Gastroesophageal sphincter (tissue), 4 donors: ENCODE measurements around the gene CD4. TPM values are rescaled to one million over a fixed set of nuclear protein-coding genes. Genes with fewer than 3 reads are reported as not detected.

Experiments used
- ATAC-seq: fragments of 150-250 bp; one replicate; pipeline ENCODE4 v1.9.1; 2016; ENCODE audit warnings: mild to moderate bottlenecking, moderate library complexity
- H3K27ac ChIP-seq, 4 donors: fragments of 200-600 bp; sonication (generic) in 3 of 4; 1 replicate in 3 of 4; 2 replicates in 1 of 4; pipeline ENCODE4 v1.5.1; 2016 to 2019
- H3K27me3 ChIP-seq: fragments of 200-600 bp; sonication (generic); one replicate; pipeline ENCODE4 v1.5.1; 2019
- H3K36me3 ChIP-seq, 2 donors: fragments of 200-600 bp; sonication (generic); one replicate each; pipeline ENCODE4 v1.5.1; 2019; ENCODE audit warnings: control low read depth in 1 of 2
- H3K4me1 ChIP-seq, 3 donors: fragments of 200-600 bp; sonication (generic); 1 replicate in 2 of 3; 2 replicates in 1 of 3; pipeline ENCODE4 v1.5.1; 2016 to 2019; ENCODE audit warnings: control low read depth in 2 of 3
- H3K4me3 ChIP-seq, 2 donors: fragments of 200-600 bp; sonication (generic); one replicate each; pipeline ENCODE4 v1.5.1; 2019; ENCODE audit warnings: mild to moderate bottlenecking in 1 of 2, moderate library complexity in 1 of 2
- H3K9me3 ChIP-seq, 3 donors: fragments of 200-600 bp; sonication (generic); one replicate each; pipeline ENCODE4 v1.5.1; 2017 to 2019; ENCODE audit warnings: control low read depth in 2 of 3
- CTCF ChIP-seq, 4 experiments: fragments of 200-600 bp in 2 of 4; fragments of 450-650 bp in 2 of 4; sonication (generic) in 1 of 4; IDR thresholded peaks; one replicate each; pipeline ENCODE4 v1.5.1; 2017 to 2019; ENCODE audit warnings: antibody characterized with exemption in 4 of 4, mild to moderate bottlenecking in 2 of 4, moderate library complexity in 2 of 4
- EP300 ChIP-seq: sonication (generic); formaldehyde crosslinking; IDR thresholded peaks from one replicate; pipeline ENCODE4 v1.6.1; 2017; ENCODE audit warnings: antibody characterized with exemption, mild to moderate bottlenecking
- POLR2A ChIP-seq, 2 donors: fragments of 450-650 bp; IDR thresholded peaks; one replicate each; pipeline ENCODE4 v1.6.1; 2017; ENCODE audit warnings: antibody characterized with exemption in 2 of 2, mild to moderate bottlenecking in 2 of 2, moderate library complexity in 1 of 2
- POLR2AphosphoS5 ChIP-seq: sonication (generic); formaldehyde crosslinking; IDR thresholded peaks from one replicate; pipeline ENCODE4 v1.6.1; 2017; ENCODE audit warnings: antibody characterized with exemption
- WGBS, 2 donors: methylation state at CpG; one replicate each; pipeline ENCODE4 v1.1.5; 2018; ENCODE audit warnings: low coverage in 1 of 2; 5-methylcytosine and 5-hydroxymethylcytosine counted together
- total RNA-seq, 4 donors: library from RNA; depleted of rRNA; stranded (reverse); fragments of >200 nt; gene quantifications; one replicate each; pipeline ENCODE4 v1.1.0, GENCODE V29; 2016

CD4 gene
- total RNA-seq, 4 donors from 2014 or later: 2.6 to 15.2 (median 9.1) TPM

- TF ChIP-seq EP300 (no peak), CTCF (IDR thresholded peaks at IDR 0.05) (no peak), POLR2A (IDR thresholded peaks at IDR 0.05) (no peak), POLR2AphosphoS5 (no peak)
- Histone ChIP-seq H3K4me3 (peak overlapping the region in 1 of 2 donors; percentile 76), H3K36me3 (peaks cover 0 to 31% of the 10 kb centered on the region in 2 donors), H3K9me3 (no peaks in the 10 kb centered on the region), H3K27ac (peak overlapping the region in 3 of 4 donors; percentile 5 to 98 (median 87)), H3K27me3 (no peaks in the 10 kb centered on the region), H3K4me1 (peaks cover 0 to 34% (median 10%) of the 10 kb centered on the region in 3 donors)
- no peak for ATAC-seq
- WGBS, 2 donors: 11% methylated on average over 4 of the region's 16 CpGs; no CpG with 5 or more reads in 1 of the 2 donors
These were observed 61.4 kb downstream of the CD4 start for GRCh38 chr12:6850796-6851152.

- ATAC-seq: peak; percentile 71
- H3K9me3 ChIP-seq: no peaks in the 10 kb centered on the region
- H3K27ac ChIP-seq: peak within 1 kb of the TSS; percentile 87 to 98 (median 95)
- TF ChIP-seq POLR2AphosphoS5 (peak; percentile 88), CTCF (IDR thresholded peaks at IDR 0.05) (peak in 1 of 4 experiments; percentile 8), EP300 (no peak), POLR2A (IDR thresholded peaks at IDR 0.05) (peak; percentile 52 to 83)
- peaks cover 0 to 34% (median 10%) of the 10 kb centered on the region in 3 donors for H3K4me1 ChIP-seq
- peaks cover 0 to 31% of the 10 kb centered on the region in 2 donors for H3K36me3 ChIP-seq
- no peaks in the 10 kb centered on the region for H3K27me3 ChIP-seq
- 1 to 2% methylated on average over 6 to 19 of the region's 37 CpGs for WGBS, 2 donors
- H3K4me3 ChIP-seq: peak within 1 kb of the TSS; percentile 37 to 76
These were observed 62.0 kb downstream of the CD4 start, which contains the start of gene CDCA3 for GRCh38 chr12:6851153-6851920. Gene CDCA3 (minus strand): TSS chr12:6851286. CDS start chr12:6850952, 334 bp downstream.

GRCh38 chr12:6851921-6852650, 62.8 kb downstream of the CD4 start, which contains the start of gene USP5:
Gene USP5 (plus strand): TSS chr12:6852150. CDS start chr12:6852180, 30 bp downstream.
- Histone ChIP-seq H3K9me3 (no peaks in the 10 kb centered on the region), H3K4me1 (peaks cover 0 to 34% (median 10%) of the 10 kb centered on the region in 3 donors), H3K36me3 (peaks cover 0 to 31% of the 10 kb centered on the region in 2 donors), H3K4me3 (peak within 1 kb of the TSS; percentile 38 to 76), H3K27ac (peak within 1 kb of the TSS; percentile 87 to 98 (median 95)), H3K27me3 (no peaks in the 10 kb centered on the region)
- ATAC-seq: peak; percentile 93
- WGBS, 2 donors: 0% methylated on average over 15 of the region's 65 CpGs; no CpG with 5 or more reads in 1 of the 2 donors
- peak; percentile 63 for TF ChIP-seq POLR2AphosphoS5
- peak; percentile 58 to 60 for TF ChIP-seq POLR2A (IDR thresholded peaks at IDR 0.05)
- TF ChIP-seq EP300: no peak

GRCh38 chr12:6852651-6853354, 63.5 kb downstream of the CD4 start:
- peak overlapping the region; percentile 14 to 98 (median 92) for H3K27ac ChIP-seq
- WGBS, 2 donors: 0% methylated on average over 4 of the region's 18 CpGs
- no peak for ATAC-seq

More at GRCh38 chr12:6852651-6853354, 63.5 kb downstream of the CD4 start:
- Histone ChIP-seq H3K9me3 (no peaks in the 10 kb centered on the region), H3K4me3 (peak overlapping the region; percentile 38 to 76), H3K4me1 (peaks cover 0 to 34% (median 10%) of the 10 kb centered on the region in 3 donors), H3K36me3 (peaks cover 0 to 34% of the 10 kb centered on the region in 2 donors), H3K27me3 (no peaks in the 10 kb centered on the region)
- TF ChIP-seq POLR2AphosphoS5 (no peak), EP300 (no peak), POLR2A (IDR thresholded peaks at IDR 0.05) (no peak), CTCF (IDR thresholded peaks at IDR 0.05) (no peak)
